ENCODE measurements around the gene EIF2B5.
A peak's percentile ranks its signal among the peaks of the same experiment; 100 is the strongest.
"Not testable (repeated sequence)": the region's sequence is repeated elsewhere in the genome, so short reads cannot be mapped to it uniquely, and the experiment has no call there.

EIF2B5 gene

GRCh38 chr3:184135149-184135910 lies at the start of gene EIF2B5:
EIF2B5 (plus strand) TSS chr3:184135358; CDS start chr3:184135386, 28 bp downstream.
- peak; percentile 99 for DNase-seq

DNA sequence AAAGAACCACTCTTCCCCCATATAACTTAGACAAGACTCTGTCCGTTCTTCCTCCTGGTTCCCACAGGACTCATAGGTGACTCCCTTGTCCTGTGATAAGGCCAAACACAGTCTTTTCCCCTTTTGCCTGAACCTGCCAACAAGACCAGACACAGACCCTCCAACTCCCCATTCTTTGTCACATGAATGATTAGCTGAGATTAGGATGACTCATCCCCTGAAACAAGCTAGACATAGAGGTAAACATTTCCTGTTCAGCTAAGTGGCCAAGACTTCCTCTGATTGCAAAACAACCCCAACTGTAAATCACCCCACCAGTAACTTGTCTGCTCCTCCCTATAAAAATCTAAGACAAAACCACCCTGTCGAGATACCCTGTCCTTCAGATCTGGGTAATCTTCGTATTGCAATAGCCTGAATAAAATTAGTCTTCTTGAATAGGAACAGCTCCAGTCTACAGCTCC lies 49.7 kb upstream of the EIF2B5 start:
- no peak for DNase-seq

DNA sequence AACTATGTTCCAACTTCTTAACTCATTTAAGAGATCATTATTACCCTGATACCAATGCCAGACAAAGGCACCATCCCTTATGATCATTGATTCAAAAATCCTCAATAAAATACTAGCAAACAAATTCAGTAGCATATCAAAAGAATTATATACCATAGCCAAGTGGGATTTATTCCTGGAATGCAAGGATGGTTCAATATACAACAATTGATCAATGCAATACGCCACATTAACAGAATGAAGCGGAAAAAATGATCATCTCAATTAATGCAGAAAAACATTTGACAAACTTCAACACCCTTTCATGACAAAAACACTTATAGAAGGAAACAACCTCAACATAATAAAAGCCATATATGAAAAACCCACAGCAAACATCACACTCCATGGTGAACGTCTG lies 43.0 kb upstream of the EIF2B5 start:
- no peak for DNase-seq

DNA sequence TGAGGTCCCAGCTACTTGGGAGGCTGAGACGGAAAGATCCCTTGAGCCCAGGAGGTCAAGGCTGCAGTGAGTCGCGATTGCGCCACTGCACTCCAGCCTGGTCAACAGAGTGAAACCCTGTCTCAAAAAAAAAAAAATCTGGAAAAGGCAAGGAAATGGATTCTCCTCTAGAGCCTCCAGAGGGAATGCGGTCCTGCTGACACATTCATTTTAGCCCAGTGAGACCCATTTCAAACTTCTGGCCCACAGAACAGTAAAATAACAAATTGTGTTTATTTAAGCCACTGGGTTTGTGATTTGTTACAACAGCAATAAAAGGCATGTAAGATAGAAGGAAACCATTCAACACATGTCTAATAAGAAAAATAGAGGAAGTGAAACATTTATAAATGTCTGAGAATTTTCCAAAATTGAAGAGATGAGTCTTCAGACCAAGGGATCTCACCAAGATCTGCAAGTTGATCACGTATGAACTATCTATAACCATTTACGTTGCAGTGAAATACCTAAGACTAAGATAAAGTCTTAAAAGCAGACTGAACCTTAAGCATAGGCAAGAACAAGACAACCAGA lies 38.3 kb upstream of the EIF2B5 start, which contains the start of gene HTR3E:
Gene HTR3E, plus strand, starts transcription at position 254 of the 573 bp plus-strand sequence. CDS start 466 bp downstream, outside the sequence.
- no peak for DNase-seq

DNA sequence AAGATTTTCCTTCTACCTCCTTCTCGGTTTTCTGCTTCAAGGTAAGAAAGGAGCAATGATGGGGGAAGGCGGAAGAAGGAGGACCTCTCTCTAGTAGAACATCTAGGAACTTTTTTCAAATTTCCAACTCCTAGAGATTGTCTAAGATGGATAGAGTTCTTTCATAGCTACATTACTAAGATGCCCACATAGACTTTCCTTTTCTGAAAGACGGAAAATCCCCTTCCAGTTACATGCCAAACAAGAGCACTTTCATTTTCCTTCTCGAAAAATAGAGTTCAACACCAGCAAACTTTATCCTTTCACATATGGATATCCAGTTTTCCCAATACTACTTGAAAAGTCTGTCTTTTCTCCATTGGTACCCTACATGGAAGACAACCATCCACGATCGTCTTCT lies 37.6 kb upstream of the EIF2B5 start:
- DNase-seq: no peak

DNA sequence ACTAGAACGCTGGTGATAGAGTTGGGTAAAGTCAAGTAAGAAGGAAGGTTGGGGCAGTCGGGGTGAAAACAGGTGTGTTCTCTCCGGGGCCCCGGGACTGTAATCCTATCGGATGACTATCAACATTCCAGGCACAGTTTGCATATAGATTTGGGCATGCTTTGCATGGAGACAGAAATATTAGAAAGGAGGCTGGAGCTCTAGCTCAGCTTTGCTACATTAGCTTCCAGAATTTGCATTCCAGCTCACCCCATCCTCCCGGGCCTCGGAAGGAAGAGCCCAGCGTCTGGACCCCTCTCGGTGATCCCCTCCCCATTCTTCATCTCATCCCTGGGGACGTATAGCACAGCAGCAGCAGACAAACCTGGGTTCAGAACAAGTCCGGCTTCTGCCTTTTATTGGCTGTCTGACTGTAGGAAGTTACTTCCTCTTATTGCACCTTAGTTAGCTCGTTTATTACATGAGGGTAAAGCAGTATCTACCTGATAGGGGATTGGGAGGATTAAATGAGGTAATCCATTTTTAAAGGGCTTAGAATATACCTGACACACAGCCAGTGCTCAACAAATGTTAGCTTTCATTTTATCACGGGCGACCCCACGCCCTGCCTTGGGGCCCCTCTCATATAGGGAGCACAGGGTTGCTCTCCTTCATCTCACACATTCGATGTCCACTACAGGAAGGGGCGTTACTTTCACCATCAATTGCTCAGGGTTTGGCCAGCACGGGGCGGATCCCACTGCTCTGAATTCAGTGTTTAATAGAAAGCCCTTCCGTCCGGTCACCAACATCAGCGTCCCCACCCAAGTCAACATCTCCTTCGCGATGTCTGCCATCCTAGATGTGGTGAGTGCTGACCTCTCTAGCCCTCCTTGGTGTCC lies 35.1 kb upstream of the EIF2B5 start:
- no peak for DNase-seq

- no peak for DNase-seq
Measured at GRCh38 chr3:184110316-184110725, 24.8 kb upstream of the EIF2B5 start.

DNA sequence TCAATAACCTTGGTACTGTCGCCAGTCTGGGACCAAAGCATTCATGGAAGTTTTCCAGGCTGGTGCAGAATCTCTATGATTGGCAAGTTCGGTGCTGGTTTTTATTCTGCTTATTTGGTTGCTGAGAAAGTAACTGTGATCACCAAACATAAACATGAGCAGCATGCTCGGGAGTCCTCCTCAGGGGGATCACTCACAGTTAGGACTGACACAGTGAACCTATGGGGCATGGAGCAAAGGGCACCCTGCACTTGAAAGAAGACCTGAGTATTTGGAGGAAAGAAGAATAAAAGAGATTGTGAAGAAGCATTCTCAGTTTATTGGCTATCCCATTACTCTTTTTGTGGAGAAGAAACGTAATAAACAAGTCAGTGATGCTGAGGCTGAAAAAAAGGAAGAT lies 19.1 kb upstream of the EIF2B5 start:
- DNase-seq: no peak

DNA sequence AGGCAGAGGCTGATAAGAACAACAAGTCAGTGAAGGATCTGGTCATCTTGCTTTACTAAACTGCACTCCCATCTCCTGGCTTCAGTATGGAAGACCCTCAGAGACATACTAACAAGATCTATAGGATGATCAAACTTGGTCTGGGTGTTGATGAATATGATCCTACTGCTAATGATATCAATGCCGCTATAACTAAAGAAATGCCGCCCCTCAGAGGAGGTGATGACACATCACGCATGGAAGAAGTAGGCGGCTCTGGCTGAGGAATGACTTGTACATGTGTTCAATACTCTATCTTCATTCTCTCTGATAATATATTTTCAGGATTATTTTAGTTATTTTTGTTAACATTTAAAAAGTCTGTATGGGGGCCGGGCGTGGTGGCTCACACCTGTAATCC lies 17.5 kb upstream of the EIF2B5 start:
- peak; percentile 62 for DNase-seq

GRCh38 chr3:184121031-184121430 lies 14.1 kb upstream of the EIF2B5 start:
- DNase-seq: not testable (repeated sequence)

DNA sequence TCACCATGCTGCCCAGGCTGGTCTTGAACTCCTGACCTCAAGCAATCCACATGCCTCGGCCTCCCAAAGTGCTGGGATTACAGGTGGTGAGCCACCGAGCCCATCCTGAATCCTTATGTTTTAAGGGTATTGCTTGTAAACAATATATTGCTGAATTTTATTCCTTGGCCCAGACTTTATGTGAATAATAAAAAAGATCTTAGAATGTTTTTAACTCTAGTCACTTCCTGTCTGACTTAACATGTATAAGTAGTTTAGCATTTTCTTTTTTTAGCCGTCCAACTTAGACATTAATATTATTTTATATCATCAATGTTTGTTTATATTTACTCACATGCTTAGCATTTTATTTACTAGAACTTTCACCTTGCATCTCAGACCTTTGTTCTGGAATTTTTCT lies 9.2 kb upstream of the EIF2B5 start:
- no peak for DNase-seq

GRCh38 chr3:184129012-184129411 lies 6.1 kb upstream of the EIF2B5 start:
- peak; percentile 37 for DNase-seq

- no peak for DNase-seq
Measured at GRCh38 chr3:184132945-184133344, 2.2 kb upstream of the EIF2B5 start.

DNA sequence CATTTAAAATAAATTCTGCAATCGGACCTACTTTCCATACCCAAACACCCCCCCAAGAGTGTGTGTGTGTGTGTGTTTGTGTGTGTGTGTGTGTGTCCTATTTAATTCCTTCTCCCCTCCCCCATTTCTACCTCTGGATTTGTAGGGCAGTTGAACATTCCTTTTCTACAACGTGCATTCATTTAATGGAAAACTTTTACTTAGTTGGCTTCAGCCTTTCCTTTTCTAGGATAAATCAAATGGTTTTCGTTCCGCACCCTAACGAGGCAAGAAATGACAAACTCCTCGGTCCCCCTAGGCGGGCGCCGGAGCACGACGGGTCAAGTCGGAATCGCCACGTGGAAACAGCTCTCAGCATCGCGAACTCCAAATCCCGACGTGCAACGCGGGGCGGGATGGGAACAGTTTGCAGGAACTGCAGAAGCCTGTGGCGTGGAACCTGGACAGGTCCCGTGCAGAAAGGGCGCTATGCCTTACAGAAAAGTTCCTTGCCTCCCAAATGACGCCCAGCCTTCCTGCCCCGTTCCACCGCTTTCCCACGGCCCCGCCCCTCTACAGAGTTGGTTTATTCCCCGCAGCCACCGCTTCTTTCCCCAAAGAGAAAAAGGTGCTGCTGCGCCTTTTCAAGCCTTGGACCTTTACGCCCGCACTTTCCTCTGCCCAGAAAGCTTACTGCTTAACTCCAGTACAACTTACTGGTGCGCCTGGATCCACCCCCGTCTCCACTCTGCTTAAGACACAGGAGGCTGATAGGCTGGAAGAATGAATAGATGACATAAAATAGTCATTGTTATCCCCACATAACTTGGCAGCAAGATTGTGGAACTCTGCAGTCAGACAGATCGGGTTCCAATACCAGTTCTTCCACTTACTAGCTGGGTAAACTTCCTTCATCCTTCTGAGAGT lies 1.1 kb upstream of the EIF2B5 start:
- DNase-seq: peak; percentile 94

DNA sequence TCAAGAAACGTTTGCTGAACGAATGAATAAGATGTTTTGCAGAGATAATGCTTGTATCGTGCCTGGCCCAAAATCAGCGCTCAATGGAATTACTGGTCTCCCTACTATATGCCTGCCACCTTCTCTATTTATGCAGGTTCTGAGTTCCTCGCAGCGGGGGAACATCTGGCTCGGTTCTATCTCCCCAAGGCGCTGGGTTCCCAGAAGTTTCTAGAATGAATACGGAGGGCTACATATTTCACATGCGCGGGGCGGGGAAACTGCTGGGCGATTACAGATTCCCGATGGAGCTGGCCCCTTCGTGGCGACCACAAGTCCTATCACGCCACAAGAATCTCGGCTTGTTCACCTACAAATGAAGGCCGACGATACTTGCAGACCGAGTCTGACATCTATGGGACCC lies 411 bp upstream of the EIF2B5 start:
- peak; percentile 75 for DNase-seq

GRCh38 chr3:184135911-184136260 lies 728 bp downstream of the EIF2B5 start:
- no peak for DNase-seq

DNA sequence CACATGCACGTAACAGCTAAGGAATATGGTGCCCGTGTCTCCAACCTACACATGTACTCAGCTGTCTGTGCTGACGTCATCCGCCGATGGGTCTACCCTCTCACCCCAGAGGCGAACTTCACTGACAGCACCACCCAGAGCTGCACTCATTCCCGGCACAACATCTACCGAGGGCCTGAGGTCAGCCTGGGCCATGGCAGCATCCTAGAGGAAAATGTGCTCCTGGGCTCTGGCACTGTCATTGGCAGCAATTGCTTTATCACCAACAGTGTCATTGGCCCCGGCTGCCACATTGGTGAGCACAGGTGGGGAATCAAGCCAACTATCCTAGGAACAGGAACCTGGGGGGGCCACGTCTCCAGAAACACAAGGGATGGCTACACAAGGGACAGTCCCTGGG lies 5.3 kb downstream of the EIF2B5 start:
- DNase-seq: no peak

DNA sequence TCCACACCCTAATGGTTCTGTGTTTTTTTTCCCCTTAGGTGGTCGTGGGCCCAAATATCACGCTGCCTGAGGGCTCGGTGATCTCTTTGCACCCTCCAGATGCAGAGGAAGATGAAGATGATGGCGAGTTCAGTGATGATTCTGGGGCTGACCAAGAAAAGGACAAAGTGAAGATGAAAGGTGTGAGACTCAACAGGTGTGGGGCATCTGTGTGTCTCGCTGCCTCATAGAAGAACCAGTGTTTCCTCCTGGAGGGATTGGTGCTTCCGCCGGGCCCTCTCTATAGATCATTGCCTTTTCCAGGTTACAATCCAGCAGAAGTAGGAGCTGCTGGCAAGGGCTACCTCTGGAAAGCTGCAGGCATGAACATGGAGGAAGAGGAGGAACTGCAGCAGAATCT lies 7.0 kb downstream of the EIF2B5 start:
- no peak for DNase-seq

- DNase-seq: no peak
Measured at GRCh38 chr3:184143327-184143726, 8.2 kb downstream of the EIF2B5 start.

DNA sequence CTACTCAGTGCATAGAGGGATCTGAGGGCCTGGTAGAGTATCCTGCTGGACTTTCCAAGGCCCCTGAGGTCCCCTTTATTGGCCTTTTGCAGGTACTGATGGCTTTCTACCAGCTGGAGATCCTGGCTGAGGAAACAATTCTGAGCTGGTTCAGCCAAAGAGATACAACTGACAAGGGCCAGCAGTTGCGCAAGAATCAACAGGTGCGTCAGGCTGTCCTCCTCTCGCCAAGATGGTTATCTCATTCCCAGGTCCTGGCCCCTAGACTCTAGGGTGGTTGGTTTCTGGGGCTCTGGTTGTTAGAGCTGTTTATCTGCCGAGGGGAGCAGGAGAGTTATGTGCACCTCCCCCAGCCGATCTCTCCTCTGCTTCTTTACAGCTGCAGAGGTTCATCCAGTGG lies 9.3 kb downstream of the EIF2B5 start:
- no peak for DNase-seq

GRCh38 chr3:184145111-184145524 lies 10.0 kb downstream of the EIF2B5 start:
- peak; percentile 48 for DNase-seq

GRCh38 chr3:184145751-184146270 lies 10.7 kb downstream of the EIF2B5 start:
- DNase-seq: no peak

Measured in NCI-H146 (cell line).